Activated CD4-positive, alpha-beta memory T cell treated with anti-CD3 and anti-CD28 coated beads for 36 hours (primary cell): ENCODE data around the gene KIRREL3. TPM values are rescaled to one million over a fixed set of nuclear protein-coding genes. Genes with fewer than 3 reads are reported as not detected.

Experiments used
- CTCF ChIA-PET: fragments of 350-600 bp; sonication (Branson Sonifier 250); formaldehyde crosslinking; loops from one replicate; lab custom pipeline; 2021; ENCODE audit warnings: antibody characterized with exemption, inconsistent platforms; lab: Charles Lee
- POLR2A ChIA-PET: fragments of 350-600 bp; sonication (Branson Sonifier 250); formaldehyde crosslinking; loops from one replicate; lab custom pipeline; 2021; ENCODE audit warnings: antibody characterized with exemption; lab: Charles Lee
- DNase-seq: peaks from one replicate; pipeline ENCODE4 v3.0.0-alpha.2; 2020
- H3K27ac Mint-ChIP-seq: one replicate; pipeline ENCODE4 v1.8.0; 2021; ENCODE audit warnings: mixed read lengths
- H3K27me3 Mint-ChIP-seq: one replicate; pipeline ENCODE4 v1.8.0; 2021; ENCODE audit warnings: mixed read lengths
- H3K36me3 Mint-ChIP-seq: one replicate; pipeline ENCODE4 v1.8.0; 2021; ENCODE audit warnings: mixed read lengths
- H3K4me1 Mint-ChIP-seq: one replicate; pipeline ENCODE4 v1.8.0; 2021; ENCODE audit warnings: low read depth, mixed read lengths
- H3K4me3 Mint-ChIP-seq: one replicate; pipeline ENCODE4 v1.8.0; 2021; ENCODE audit warnings: mild to moderate bottlenecking, mixed read lengths
- H3K9me3 Mint-ChIP-seq: one replicate; pipeline ENCODE4 v1.8.0; 2021; ENCODE audit warnings: mixed read lengths
- intact Hi-C: fragments of 100-400 bp; cut with micrococcal nuclease; formaldehyde crosslinking; loops from one replicate; pipeline ENCODE4 v1.15.1; 2023
- total RNA-seq, 2 experiments: library from RNA; stranded (reverse); gene quantifications; one replicate each; pipeline ENCODE4 v1.2.3, GENCODE V29; 2021

KIRREL3 gene
- total RNA-seq, 2 experiments from 2014 or later, result not detected

GRCh38 chr11:126414615-126415014, 586.0 kb downstream of the KIRREL3 start:
- no peak overlapping the region for H3K4me3 Mint-ChIP-seq
- no peak for DNase-seq
- no peaks in the 10 kb centered on the region for H3K9me3 Mint-ChIP-seq
- intact Hi-C loops, result loop anchor here (5.0 kb wide), 1 partner anchor 102 kb away; no protein-coding TSS in a partner anchor
- peaks cover 8% of the 10 kb centered on the region for H3K4me1 Mint-ChIP-seq
- ChIA-PET POLR2A (no interaction called here), CTCF (no interaction called here)
- H3K36me3 Mint-ChIP-seq, result no peaks in the 10 kb centered on the region
- no peaks in the 10 kb centered on the region for H3K27me3 Mint-ChIP-seq
- H3K27ac Mint-ChIP-seq, result no peak overlapping the region

- ChIA-PET CTCF (no interaction called here), POLR2A (no interaction called here)
- Mint-ChIP-seq H3K9me3 (no peaks in the 10 kb centered on the region), H3K4me3 (no peak overlapping the region), H3K36me3 (no peaks in the 10 kb centered on the region), H3K27ac (no peak overlapping the region), H3K27me3 (no peaks in the 10 kb centered on the region), H3K4me1 (peaks cover 8% of the 10 kb centered on the region)
- intact Hi-C loops, result no loop called here
- no peak for DNase-seq
These were observed 586.6 kb downstream of the KIRREL3 start for GRCh38 chr11:126413843-126414405.

GRCh38 chr11:126413426-126413825, 587.1 kb downstream of the KIRREL3 start:
- intact Hi-C loops, result no loop called here
- Mint-ChIP-seq H3K4me1 (peaks cover 8% of the 10 kb centered on the region), H3K27ac (no peak overlapping the region), H3K27me3 (no peaks in the 10 kb centered on the region), H3K9me3 (no peaks in the 10 kb centered on the region), H3K4me3 (no peak overlapping the region), H3K36me3 (no peaks in the 10 kb centered on the region)
- POLR2A ChIA-PET, result no interaction called here
- CTCF ChIA-PET, result no interaction called here
- no peak for DNase-seq

- DNase-seq, result no peak
- H3K4me3 Mint-ChIP-seq, result no peak overlapping the region
- ChIA-PET CTCF (interaction anchor here (1.3 kb wide), 1 partner anchor 69 kb away, joined by 4 read pairs; no protein-coding TSS in a partner anchor), POLR2A (no interaction called here)
- H3K36me3 Mint-ChIP-seq, result no peaks in the 10 kb centered on the region
- no peak overlapping the region for H3K27ac Mint-ChIP-seq
- H3K9me3 Mint-ChIP-seq, result no peaks in the 10 kb centered on the region
- H3K4me1 Mint-ChIP-seq, result peaks cover 8% of the 10 kb centered on the region
- intact Hi-C loops, result no loop called here
- H3K27me3 Mint-ChIP-seq, result no peaks in the 10 kb centered on the region
These were observed 588.6 kb downstream of the KIRREL3 start for GRCh38 chr11:126411971-126412381.

- DNase-seq, result no peak
These were observed 589.9 kb downstream of the KIRREL3 start for GRCh38 chr11:126410649-126411048.

GRCh38 chr11:126409620-126409985, 591.0 kb downstream of the KIRREL3 start:
- POLR2A ChIA-PET, result no interaction called here

More at GRCh38 chr11:126410649-126411048, 589.9 kb downstream of the KIRREL3 start:
- no peak overlapping the region for H3K27ac Mint-ChIP-seq
- intact Hi-C loops, result no loop called here
- H3K36me3 Mint-ChIP-seq, result no peaks in the 10 kb centered on the region
- H3K9me3 Mint-ChIP-seq, result no peaks in the 10 kb centered on the region
- ChIA-PET CTCF (interaction anchor here (1.3 kb wide), 1 partner anchor 70 kb away, joined by 4 read pairs; no protein-coding TSS in a partner anchor), POLR2A (no interaction called here)
- no peaks in the 10 kb centered on the region for H3K27me3 Mint-ChIP-seq
- H3K4me1 Mint-ChIP-seq, result peaks cover under 1% of the 10 kb centered on the region
- no peak overlapping the region for H3K4me3 Mint-ChIP-seq

GRCh38 chr11:126408901-126409619, 591.5 kb downstream of the KIRREL3 start:
- Mint-ChIP-seq H3K4me1 (no peaks in the 10 kb centered on the region), H3K36me3 (no peaks in the 10 kb centered on the region), H3K27ac (no peak overlapping the region), H3K9me3 (no peaks in the 10 kb centered on the region), H3K27me3 (no peaks in the 10 kb centered on the region), H3K4me3 (no peak overlapping the region)
- no peak for DNase-seq
- intact Hi-C loops, result no loop called here
- ChIA-PET CTCF (no interaction called here), POLR2A (no interaction called here)

More at GRCh38 chr11:126409620-126409985, 591.0 kb downstream of the KIRREL3 start:
- CTCF ChIA-PET, result no interaction called here
- Mint-ChIP-seq H3K9me3 (no peaks in the 10 kb centered on the region), H3K27ac (no peak overlapping the region), H3K27me3 (no peaks in the 10 kb centered on the region), H3K36me3 (no peaks in the 10 kb centered on the region), H3K4me3 (no peak overlapping the region), H3K4me1 (no peaks in the 10 kb centered on the region)
- intact Hi-C loops, result no loop called here
- no peak for DNase-seq

GRCh38 chr11:126408496-126408895, 592.1 kb downstream of the KIRREL3 start:
- H3K4me1 Mint-ChIP-seq, result no peaks in the 10 kb centered on the region
- H3K9me3 Mint-ChIP-seq, result no peaks in the 10 kb centered on the region
- intact Hi-C loops, result no loop called here
- H3K27me3 Mint-ChIP-seq, result no peaks in the 10 kb centered on the region
- no peaks in the 10 kb centered on the region for H3K36me3 Mint-ChIP-seq
- no peak for DNase-seq
- ChIA-PET POLR2A (no interaction called here), CTCF (no interaction called here)
- H3K4me3 Mint-ChIP-seq, result no peak overlapping the region
- H3K27ac Mint-ChIP-seq, result no peak overlapping the region

GRCh38 chr11:126407682-126408288, 592.8 kb downstream of the KIRREL3 start:
- POLR2A ChIA-PET, result no interaction called here
- Mint-ChIP-seq H3K27ac (no peak overlapping the region), H3K9me3 (no peaks in the 10 kb centered on the region), H3K4me3 (no peak overlapping the region), H3K36me3 (no peaks in the 10 kb centered on the region), H3K27me3 (no peaks in the 10 kb centered on the region), H3K4me1 (no peaks in the 10 kb centered on the region)
- CTCF ChIA-PET, result no interaction called here
- intact Hi-C loops, result no loop called here
- no peak for DNase-seq

GRCh38 chr11:126407101-126407521, 593.5 kb downstream of the KIRREL3 start:
- ChIA-PET CTCF (no interaction called here), POLR2A (no interaction called here)
- no peaks in the 10 kb centered on the region for H3K9me3 Mint-ChIP-seq
- H3K36me3 Mint-ChIP-seq, result no peaks in the 10 kb centered on the region
- H3K27ac Mint-ChIP-seq, result no peak overlapping the region
- intact Hi-C loops, result no loop called here
- no peak overlapping the region for H3K4me3 Mint-ChIP-seq
- no peaks in the 10 kb centered on the region for H3K27me3 Mint-ChIP-seq
- DNase-seq, result no peak
- H3K4me1 Mint-ChIP-seq, result no peaks in the 10 kb centered on the region

GRCh38 chr11:126406368-126406767, 594.2 kb downstream of the KIRREL3 start:
- CTCF ChIA-PET, result no interaction called here

GRCh38 chr11:126405906-126406305, 594.7 kb downstream of the KIRREL3 start:
- ChIA-PET CTCF (no interaction called here), POLR2A (no interaction called here)
- intact Hi-C loops, result no loop called here
- Mint-ChIP-seq H3K9me3 (no peaks in the 10 kb centered on the region), H3K27me3 (no peaks in the 10 kb centered on the region), H3K4me3 (no peak overlapping the region), H3K27ac (no peak overlapping the region), H3K36me3 (no peaks in the 10 kb centered on the region), H3K4me1 (no peaks in the 10 kb centered on the region)
- no peak for DNase-seq

More at GRCh38 chr11:126406368-126406767, 594.2 kb downstream of the KIRREL3 start:
- intact Hi-C loops, result no loop called here
- Mint-ChIP-seq H3K4me1 (no peaks in the 10 kb centered on the region), H3K27ac (no peak overlapping the region), H3K4me3 (no peak overlapping the region), H3K27me3 (no peaks in the 10 kb centered on the region), H3K9me3 (no peaks in the 10 kb centered on the region), H3K36me3 (no peaks in the 10 kb centered on the region)
- no peak for DNase-seq
- POLR2A ChIA-PET, result no interaction called here
